Prostate gland (tissue), 2 donors: ENCODE data around the gene SLC37A1. TPM values are rescaled to one million over a fixed set of nuclear protein-coding genes. Genes with fewer than 3 reads are reported as not detected.

Experiments used
- DNase-seq: peaks from one replicate; pipeline ENCODE4 v3.0.0-alpha.2; 2019; ENCODE audit warnings: low spot score
- H3K27ac ChIP-seq, 2 donors: fragments of 200-600 bp; sonication (generic); 2 replicates each; pipeline ENCODE4 v1.5.1; 2017 to 2019
- H3K27me3 ChIP-seq: fragments of 200-600 bp; sonication (generic); replicated peaks from 2 replicates; pipeline ENCODE4 v1.5.1; 2019; ENCODE audit not compliant: insufficient read depth
- H3K36me3 ChIP-seq, 2 donors: fragments of 200-600 bp; sonication (generic); 1 replicate in 1 of 2; 2 replicates in 1 of 2; pipeline versions ENCODE4 v1.5.1 to v1.8.1; 2017 to 2019
- H3K4me1 ChIP-seq: fragments of 200-600 bp; sonication (generic); replicated peaks from 2 replicates; pipeline ENCODE4 v1.5.1; 2019
- H3K4me3 ChIP-seq, 2 donors: fragments of 200-600 bp; sonication (generic); 2 replicates each; pipeline ENCODE4 v1.5.1; 2017 to 2019
- H3K9me3 ChIP-seq: fragments of 200-600 bp; sonication (generic); 2 replicates; pipeline ENCODE4 v1.5.1; 2017
- CTCF ChIP-seq, 4 experiments: fragments of 200-600 bp in 2 of 4; fragments of 450-650 bp in 2 of 4; sonication (generic) in 2 of 4; IDR thresholded peaks; 1 replicate in 3 of 4; 2 replicates in 1 of 4; pipeline ENCODE4 v1.5.1; 2016 to 2019; ENCODE audit warnings: antibody characterized with exemption in 4 of 4, mild to moderate bottlenecking in 2 of 4, moderate library complexity in 2 of 4
- POLR2A ChIP-seq: fragments of 450-650 bp; IDR thresholded peaks from one replicate; pipeline ENCODE4 v1.6.1; 2016; ENCODE audit warnings: antibody characterized with exemption, mild to moderate bottlenecking
- POLR2AphosphoS5 ChIP-seq: sonication (generic); formaldehyde crosslinking; IDR thresholded peaks from one replicate; pipeline ENCODE4 v1.6.1; 2017; ENCODE audit warnings: antibody characterized with exemption
- WGBS: methylation state at CpG from one replicate; pipeline ENCODE4 v1.1.5; 2018; 5-methylcytosine and 5-hydroxymethylcytosine counted together
- intact Hi-C: fragments of 100-400 bp; cut with DNase I; formaldehyde crosslinking; loops from one replicate; pipeline ENCODE4 v1.14.2; 2022
- total RNA-seq, 2 donors: library from RNA; depleted of rRNA; stranded (reverse); fragments of >200 nt; gene quantifications; one replicate each; pipeline ENCODE4 v1.1.0, GENCODE V29; 2016

The SLC37A1 gene
- total RNA-seq, 2 donors from 2014 or later = 44.2 to 49.6 TPM

GRCh38 chr21:42578761-42579415 lies 65.2 kb downstream of the SLC37A1 start:
- Histone ChIP-seq H3K27ac (no peak overlapping the region), H3K27me3 (no peaks in the 10 kb centered on the region), H3K4me3 (no peak overlapping the region), H3K4me1 (no peaks in the 10 kb centered on the region), H3K36me3 (no peaks in the 10 kb centered on the region), H3K9me3 (no peaks in the 10 kb centered on the region)
- DNase-seq = no peak
- intact Hi-C loops = no loop called here
- TF ChIP-seq POLR2A (no peak), POLR2AphosphoS5 (no peak), CTCF (IDR thresholded peaks at IDR 0.05) (no peak)
- WGBS = 84% methylated on average over 12 of the region's 12 CpGs

- intact Hi-C loops = no loop called here
- Histone ChIP-seq H3K4me1 (no peaks in the 10 kb centered on the region), H3K36me3 (no peaks in the 10 kb centered on the region), H3K9me3 (no peaks in the 10 kb centered on the region), H3K27me3 (no peaks in the 10 kb centered on the region), H3K27ac (no peak overlapping the region), H3K4me3 (no peak overlapping the region)
- 92% methylated on average over 22 of the region's 22 CpGs for WGBS
- DNase-seq = no peak
- no peak for TF ChIP-seq POLR2AphosphoS5
- no peak for TF ChIP-seq CTCF (IDR thresholded peaks at IDR 0.05)
- TF ChIP-seq POLR2A = no peak
Measured at GRCh38 chr21:42579456-42580075, 65.9 kb downstream of the SLC37A1 start.

- no peak for DNase-seq
- Histone ChIP-seq H3K36me3 (no peaks in the 10 kb centered on the region), H3K27me3 (no peaks in the 10 kb centered on the region), H3K4me3 (no peak overlapping the region), H3K4me1 (no peaks in the 10 kb centered on the region), H3K9me3 (no peaks in the 10 kb centered on the region), H3K27ac (no peak overlapping the region)
- 82% methylated on average over 16 of the region's 16 CpGs for WGBS
- TF ChIP-seq CTCF (IDR thresholded peaks at IDR 0.05) (no peak), POLR2A (no peak), POLR2AphosphoS5 (no peak)
- intact Hi-C loops = no loop called here
Measured at GRCh38 chr21:42580076-42580792, 66.6 kb downstream of the SLC37A1 start.

GRCh38 chr21:42580793-42581321 lies 67.2 kb downstream of the SLC37A1 start:
- H3K36me3 ChIP-seq = no peaks in the 10 kb centered on the region
- H3K27me3 ChIP-seq = no peaks in the 10 kb centered on the region
- no peak for DNase-seq
- H3K27ac ChIP-seq = no peak overlapping the region
- no peaks in the 10 kb centered on the region for H3K4me1 ChIP-seq
- intact Hi-C loops = no loop called here
- TF ChIP-seq POLR2AphosphoS5 (no peak), POLR2A (no peak), CTCF (IDR thresholded peaks at IDR 0.05) (no peak)
- WGBS = 82% methylated on average over 16 of the region's 16 CpGs
- H3K9me3 ChIP-seq = no peaks in the 10 kb centered on the region
- H3K4me3 ChIP-seq = no peak overlapping the region
